ENCODE results near the gene P2RY6.

P2RY6 gene

DNA sequence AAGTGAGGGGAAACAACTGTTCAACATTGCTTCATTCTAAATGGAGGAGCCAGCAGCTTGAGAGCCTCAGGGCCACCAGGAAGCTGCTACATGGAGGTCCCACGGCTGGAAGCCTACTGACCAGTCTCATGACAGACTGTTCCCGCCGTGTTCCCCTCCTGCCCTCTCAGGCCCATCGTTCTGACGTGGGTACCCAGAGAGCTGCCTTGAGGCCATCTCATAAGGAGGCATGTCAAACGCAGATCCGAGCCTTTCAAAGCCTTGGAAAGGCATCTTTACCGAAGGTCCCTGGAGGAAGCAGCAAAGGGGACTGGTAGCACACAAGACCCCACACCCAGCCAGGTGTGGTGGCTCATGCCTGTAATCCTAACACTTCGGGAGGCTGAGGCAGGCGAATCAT, 27.6 kb downstream of the P2RY6 start:
- TF ChIP-seq FOXM1 (IDR thresholded peaks at IDR 0.05; ENCODE audit: borderline replicate concordance, low read depth) (no peak), RAD21 (IDR thresholded peaks at IDR 0.05; ENCODE audit: low read depth) (no peak), CEBPB (IDR thresholded peaks at IDR 0.05) (no peak), YY1 (IDR thresholded peaks at IDR 0.05; ENCODE audit: low read depth) (no peak), ZBTB7A (IDR thresholded peaks at IDR 0.05; ENCODE audit: low read depth) (no peak), TCF12 (IDR thresholded peaks at IDR 0.05; ENCODE audit: low read depth) (no peak), NFIC (IDR thresholded peaks at IDR 0.05) (no peak), EGR1 (IDR thresholded peaks at IDR 0.05) (no peak), TAF1 (IDR thresholded peaks at IDR 0.05; ENCODE audit: low read depth) (no peak), CREB1 (IDR thresholded peaks at IDR 0.05; ENCODE audit: low read depth) (no peak), EP300 (IDR thresholded peaks at IDR 0.05; ENCODE audit: borderline replicate concordance) (no peak), TEAD4 (IDR thresholded peaks at IDR 0.05) (no peak)
- TF ChIP-seq, protein P1, sequence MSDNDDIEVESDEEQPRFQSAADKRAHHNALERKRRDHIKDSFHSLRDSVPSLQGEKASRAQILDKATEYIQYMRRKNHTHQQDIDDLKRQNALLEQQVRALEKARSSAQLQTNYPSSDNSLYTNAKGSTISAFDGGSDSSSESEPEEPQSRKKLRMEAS (IDR thresholded peaks at IDR 0.05): no peak
- TF ChIP-seq, protein P2, sequence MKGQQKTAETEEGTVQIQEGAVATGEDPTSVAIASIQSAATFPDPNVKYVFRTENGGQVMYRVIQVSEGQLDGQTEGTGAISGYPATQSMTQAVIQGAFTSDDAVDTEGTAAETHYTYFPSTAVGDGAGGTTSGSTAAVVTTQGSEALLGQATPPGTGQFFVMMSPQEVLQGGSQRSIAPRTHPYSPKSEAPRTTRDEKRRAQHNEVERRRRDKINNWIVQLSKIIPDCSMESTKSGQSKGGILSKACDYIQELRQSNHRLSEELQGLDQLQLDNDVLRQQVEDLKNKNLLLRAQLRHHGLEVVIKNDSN (IDR thresholded peaks at IDR 0.05): no peak
- TF ChIP-seq, protein P3, sequence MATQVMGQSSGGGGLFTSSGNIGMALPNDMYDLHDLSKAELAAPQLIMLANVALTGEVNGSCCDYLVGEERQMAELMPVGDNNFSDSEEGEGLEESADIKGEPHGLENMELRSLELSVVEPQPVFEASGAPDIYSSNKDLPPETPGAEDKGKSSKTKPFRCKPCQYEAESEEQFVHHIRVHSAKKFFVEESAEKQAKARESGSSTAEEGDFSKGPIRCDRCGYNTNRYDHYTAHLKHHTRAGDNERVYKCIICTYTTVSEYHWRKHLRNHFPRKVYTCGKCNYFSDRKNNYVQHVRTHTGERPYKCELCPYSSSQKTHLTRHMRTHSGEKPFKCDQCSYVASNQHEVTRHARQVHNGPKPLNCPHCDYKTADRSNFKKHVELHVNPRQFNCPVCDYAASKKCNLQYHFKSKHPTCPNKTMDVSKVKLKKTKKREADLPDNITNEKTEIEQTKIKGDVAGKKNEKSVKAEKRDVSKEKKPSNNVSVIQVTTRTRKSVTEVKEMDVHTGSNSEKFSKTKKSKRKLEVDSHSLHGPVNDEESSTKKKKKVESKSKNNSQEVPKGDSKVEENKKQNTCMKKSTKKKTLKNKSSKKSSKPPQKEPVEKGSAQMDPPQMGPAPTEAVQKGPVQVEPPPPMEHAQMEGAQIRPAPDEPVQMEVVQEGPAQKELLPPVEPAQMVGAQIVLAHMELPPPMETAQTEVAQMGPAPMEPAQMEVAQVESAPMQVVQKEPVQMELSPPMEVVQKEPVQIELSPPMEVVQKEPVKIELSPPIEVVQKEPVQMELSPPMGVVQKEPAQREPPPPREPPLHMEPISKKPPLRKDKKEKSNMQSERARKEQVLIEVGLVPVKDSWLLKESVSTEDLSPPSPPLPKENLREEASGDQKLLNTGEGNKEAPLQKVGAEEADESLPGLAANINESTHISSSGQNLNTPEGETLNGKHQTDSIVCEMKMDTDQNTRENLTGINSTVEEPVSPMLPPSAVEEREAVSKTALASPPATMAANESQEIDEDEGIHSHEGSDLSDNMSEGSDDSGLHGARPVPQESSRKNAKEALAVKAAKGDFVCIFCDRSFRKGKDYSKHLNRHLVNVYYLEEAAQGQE (IDR thresholded peaks at IDR 0.05; ENCODE audit: low read depth): no peak

DNA sequence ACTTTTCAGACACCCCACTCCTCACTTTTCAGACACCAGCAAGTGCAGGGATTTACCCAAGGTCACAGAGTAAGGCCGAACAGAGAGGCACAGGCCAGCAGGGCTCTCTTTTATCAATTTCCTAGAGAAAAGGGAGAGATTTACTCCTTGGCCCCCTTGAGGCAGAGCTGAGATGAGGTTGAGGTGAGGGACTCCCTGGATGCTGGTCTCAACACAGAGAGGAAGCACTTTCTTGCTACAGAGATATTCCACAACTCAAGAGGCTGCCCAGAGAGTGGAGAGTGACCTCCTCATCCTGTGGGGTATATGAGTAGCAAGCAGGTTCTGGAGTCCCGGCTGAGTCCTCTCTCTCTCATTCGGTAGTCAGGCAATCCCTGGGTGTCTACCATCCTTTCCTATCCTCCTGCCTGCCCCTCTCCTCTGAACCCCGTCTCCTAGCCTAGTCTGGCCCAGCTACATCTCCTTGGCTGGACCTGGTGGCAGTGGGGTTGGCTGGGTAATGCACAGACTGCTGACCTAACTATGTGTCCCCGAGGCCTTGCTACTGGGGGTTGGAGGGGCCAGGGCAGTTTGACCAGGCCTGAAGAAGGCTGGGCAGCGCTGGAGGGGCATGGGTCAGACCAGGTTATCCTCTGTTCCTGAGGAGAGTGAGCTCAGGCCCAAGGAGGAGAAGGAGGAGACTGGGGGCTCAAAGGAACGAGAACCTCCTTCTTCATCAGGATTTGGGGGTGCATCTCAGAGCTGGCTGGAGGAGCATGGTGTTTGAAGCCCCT, 34.1 kb downstream of the P2RY6 start:
- TF ChIP-seq, protein P2 (IDR thresholded peaks at IDR 0.05): no peak
- TF ChIP-seq RAD21 (IDR thresholded peaks at IDR 0.05; ENCODE audit: low read depth) (no peak), EP300 (IDR thresholded peaks at IDR 0.05; ENCODE audit: borderline replicate concordance) (no peak), TAF1 (IDR thresholded peaks at IDR 0.05; ENCODE audit: low read depth) (no peak), FOXM1 (IDR thresholded peaks at IDR 0.05; ENCODE audit: borderline replicate concordance, low read depth) (no peak)
- TF ChIP-seq, protein P3 (IDR thresholded peaks at IDR 0.05; ENCODE audit: low read depth): no peak

DNA sequence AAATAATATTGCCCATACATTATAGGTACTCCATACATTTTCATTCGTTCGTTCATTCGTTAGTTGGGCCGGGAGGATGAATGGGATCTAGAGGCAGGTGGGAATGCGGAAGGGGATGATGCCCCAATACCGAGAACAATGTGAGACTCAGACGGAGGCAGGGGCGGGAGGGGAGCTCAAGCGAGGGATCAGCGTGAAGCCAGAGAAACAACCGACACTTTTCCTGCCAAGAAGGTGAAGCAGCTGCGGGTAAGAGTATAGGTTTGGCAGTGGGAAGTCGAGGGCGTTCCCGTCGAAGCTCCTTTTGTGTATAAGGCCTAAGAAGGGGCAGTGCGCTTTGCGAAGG, 34.8 kb downstream of the P2RY6 start:
- TF ChIP-seq TAF1 (IDR thresholded peaks at IDR 0.05; ENCODE audit: low read depth): no peak
- peak; percentile 40; the same call in 1 of the 2 replicates for TF ChIP-seq NFIC (IDR thresholded peaks at IDR 0.05)
- TF ChIP-seq EGR1 (IDR thresholded peaks at IDR 0.05): no peak
- TF ChIP-seq TEAD4 (IDR thresholded peaks at IDR 0.05): 0 out of 2 replicates have a peak, but pooled peaks have one; percentile 61

DNA sequence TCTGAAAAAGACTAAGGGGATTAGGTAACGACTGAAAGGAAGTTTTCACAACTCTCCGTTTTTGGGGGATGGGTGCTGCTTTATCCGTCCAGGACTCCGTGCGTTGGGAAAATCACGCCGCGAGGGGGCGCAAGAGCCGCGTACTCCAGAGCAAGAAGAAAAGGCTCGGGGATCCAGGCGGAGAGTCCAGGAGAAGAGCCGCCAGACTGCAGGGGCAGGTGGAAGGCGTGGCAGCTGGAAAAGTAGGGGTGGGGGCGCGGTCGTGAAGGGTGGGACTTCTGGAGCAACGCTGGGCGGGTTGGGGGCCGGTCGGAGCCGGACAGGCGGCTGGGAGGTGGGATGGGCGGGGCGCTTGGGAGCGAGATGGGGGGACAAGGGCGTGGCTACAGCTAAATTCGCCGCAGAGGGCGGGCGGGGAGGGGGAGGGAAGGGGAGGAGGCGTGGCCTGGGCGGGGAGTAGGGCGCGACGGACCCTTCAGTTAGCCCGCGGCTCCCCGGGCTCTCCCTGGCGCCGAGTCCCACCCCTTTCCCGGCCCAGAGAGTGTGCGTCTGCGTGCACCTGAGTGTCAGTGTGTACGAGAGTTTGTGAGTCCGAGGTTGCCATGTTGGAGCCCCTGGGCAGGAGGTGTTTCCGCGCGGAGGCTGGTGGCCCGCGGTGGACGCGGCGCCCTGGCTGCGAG, 35.3 kb downstream of the P2RY6 start:
- TF ChIP-seq, protein P1 (IDR thresholded peaks at IDR 0.05): peak; percentile 79
- TF ChIP-seq TCF12 (IDR thresholded peaks at IDR 0.05; ENCODE audit: low read depth): peak; percentile 45; the same call in 1 of the 2 replicates
- TF ChIP-seq CEBPB (IDR thresholded peaks at IDR 0.05): peak; percentile 66; the same call in 1 of the 2 replicates
- TF ChIP-seq NFIC (IDR thresholded peaks at IDR 0.05): no peak
- TF ChIP-seq TAF1 (IDR thresholded peaks at IDR 0.05; ENCODE audit: low read depth): peak; percentile 73
- TF ChIP-seq RAD21 (IDR thresholded peaks at IDR 0.05; ENCODE audit: low read depth): peak; percentile 97
- TF ChIP-seq TEAD4 (IDR thresholded peaks at IDR 0.05): peak; percentile 13; the same call in 1 of the 2 replicates
- TF ChIP-seq ZBTB7A (IDR thresholded peaks at IDR 0.05; ENCODE audit: low read depth): peak; percentile 14; the same call in 1 of the 2 replicates
- TF ChIP-seq YY1 (IDR thresholded peaks at IDR 0.05; ENCODE audit: low read depth): peak; percentile 75
- TF ChIP-seq, protein P2 (IDR thresholded peaks at IDR 0.05): no peak; the same call in 1 of the 2 replicates
- TF ChIP-seq EP300 (IDR thresholded peaks at IDR 0.05; ENCODE audit: borderline replicate concordance): 0 out of 2 replicates have a peak, but pooled peaks have one; percentile 10

Measured in Ishikawa (cell line).